Anterior cingulate cortex (tissue), 58 donors: ENCODE data around the gene APH1B.

Experiments
- DNase-seq, 58 donors: peaks; one replicate each; lab custom pipeline; 2025; lab: John Stamatoyannopoulos, UW

The APH1B gene

DNA sequence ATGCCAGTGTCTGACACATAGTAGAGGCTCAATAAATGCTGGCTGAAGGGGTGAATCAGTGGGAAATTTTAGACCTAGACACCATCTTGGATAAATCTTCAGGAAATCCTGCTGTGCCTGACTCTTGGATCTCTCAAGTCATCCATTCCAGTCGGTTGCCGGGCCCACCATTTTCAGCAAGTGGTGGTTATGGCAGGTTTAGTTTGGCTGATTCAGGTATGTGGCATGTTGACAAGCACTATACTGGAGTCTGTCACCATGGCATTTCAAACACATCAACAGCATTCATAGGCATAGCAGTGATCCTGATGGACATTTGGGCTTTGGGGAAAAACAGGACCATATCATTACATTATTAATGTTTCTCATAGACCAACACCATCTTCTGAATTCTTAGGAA is 25.7 kb upstream of the APH1B start:
- DNase-seq = no peak

DNA sequence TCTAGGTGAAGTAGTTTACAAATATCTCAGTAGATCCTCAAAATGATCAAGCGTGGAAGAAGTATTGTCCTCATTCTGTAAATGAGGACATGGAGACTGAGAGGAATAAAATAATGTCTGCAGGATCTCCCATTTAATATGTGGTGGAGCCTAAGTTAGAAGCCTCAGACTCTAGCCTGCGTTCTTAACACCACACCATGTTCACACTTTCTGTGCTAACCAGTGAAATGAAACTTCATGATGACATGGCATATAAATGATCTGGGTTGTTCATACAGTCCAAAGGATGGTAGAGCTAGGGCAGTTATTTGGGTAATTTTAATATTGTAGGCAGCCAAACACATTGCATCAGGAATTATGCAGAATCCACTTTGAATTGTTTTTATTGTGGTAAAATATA is 25.1 kb upstream of the APH1B start:
- no peak for DNase-seq

GRCh38 chr15:63254991-63255390 is 22.4 kb upstream of the APH1B start:
- DNase-seq = no peak

GRCh38 chr15:63255489-63255990 is 21.9 kb upstream of the APH1B start:
- no peak for DNase-seq

DNA sequence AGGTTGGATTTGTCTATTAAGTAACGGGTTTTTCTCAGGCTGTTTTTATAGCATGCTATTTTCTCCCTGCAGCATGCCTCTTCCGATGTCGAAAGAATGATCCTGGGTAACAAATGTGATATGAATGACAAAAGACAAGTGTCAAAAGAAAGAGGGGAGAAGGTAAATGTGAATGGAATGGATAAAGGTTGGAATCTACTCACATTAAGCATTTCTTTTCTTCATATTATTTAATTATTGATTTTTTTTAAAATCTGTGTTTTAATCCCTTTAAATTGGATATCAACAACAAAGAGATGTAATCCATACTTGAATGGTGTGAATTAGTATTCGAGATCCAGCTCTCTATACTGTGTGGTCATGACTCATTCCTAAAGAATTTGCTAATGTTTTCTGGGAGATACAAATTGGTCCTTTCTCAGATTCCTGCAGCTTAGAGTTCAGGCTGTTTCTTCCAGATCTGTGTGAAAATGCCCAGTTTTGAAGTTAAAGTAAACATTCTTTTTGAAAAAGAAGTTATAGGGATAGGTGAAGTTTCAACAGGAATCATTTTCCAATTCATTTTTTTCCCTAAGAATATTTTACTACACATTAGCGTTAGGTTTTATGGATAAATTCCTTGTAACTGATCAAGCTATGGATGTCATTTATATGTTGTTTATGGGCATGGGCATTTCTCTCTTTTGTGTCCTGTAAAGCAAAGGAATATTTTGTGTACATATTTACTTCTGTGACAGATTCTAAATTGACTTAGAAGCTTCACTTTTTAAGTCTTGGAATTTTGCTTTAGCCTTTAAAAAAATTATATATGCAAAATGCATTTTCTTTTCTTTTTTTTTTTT is 20.8 kb upstream of the APH1B start:
- no peak for DNase-seq

- DNase-seq = no peak
Measured at GRCh38 chr15:63258658-63259057, 18.7 kb upstream of the APH1B start.

GRCh38 chr15:63260791-63261190 is 16.6 kb upstream of the APH1B start:
- DNase-seq = no peak

DNA sequence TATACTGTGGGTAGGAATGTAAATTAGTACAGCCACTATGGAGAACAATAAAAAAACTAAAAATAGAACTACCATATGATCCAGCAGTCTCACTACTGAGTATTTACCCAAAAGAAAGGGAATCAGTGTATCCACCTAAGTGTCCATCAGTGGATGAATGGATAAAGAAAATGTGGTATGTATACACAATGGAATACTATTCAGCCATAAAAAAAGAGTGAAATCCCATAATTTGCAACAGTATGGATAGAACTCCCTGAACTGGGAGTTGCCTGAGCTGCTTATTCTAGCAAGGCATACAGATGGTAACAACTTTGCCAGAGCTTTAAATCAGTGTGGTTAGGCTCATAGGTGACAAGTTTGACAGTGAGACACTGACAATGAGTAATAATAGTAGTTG is 16.1 kb upstream of the APH1B start:
- DNase-seq = no peak

- no peak for DNase-seq
Measured at GRCh38 chr15:63263519-63263918, 13.9 kb upstream of the APH1B start.

GRCh38 chr15:63264688-63265293 is 12.6 kb upstream of the APH1B start:
- DNase-seq = no peak

DNA sequence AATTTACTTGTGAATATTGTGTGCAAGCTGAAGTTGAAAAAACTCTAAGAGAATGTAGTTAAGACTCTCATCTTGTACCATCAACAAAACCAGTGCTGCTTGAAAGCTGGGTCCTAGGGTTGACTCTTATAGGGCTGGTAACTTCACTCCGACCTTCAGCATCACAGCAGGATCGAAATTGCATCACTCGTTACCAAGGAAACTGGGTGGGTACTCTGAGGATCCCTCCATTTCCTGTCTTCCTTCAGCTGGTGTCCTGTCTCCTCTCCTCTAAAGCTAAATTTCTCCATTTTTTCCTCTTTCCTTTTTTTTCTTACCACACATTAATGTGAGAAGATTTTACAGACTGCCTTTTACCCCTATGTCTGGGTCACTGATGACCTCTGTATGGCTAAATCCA is 3.0 kb upstream of the APH1B start:
- no peak for DNase-seq

GRCh38 chr15:63276342-63277037 is 915 bp upstream of the APH1B start:
- peak in 1 of 58 donors; percentile 41 for DNase-seq

GRCh38 chr15:63277893-63278456 is 570 bp downstream of the APH1B start:
- DNase-seq = peak in 7 of 58 donors; percentile 5 to 34 (median 8)

GRCh38 chr15:63283126-63283525 is 5.7 kb downstream of the APH1B start:
- no peak for DNase-seq

DNA sequence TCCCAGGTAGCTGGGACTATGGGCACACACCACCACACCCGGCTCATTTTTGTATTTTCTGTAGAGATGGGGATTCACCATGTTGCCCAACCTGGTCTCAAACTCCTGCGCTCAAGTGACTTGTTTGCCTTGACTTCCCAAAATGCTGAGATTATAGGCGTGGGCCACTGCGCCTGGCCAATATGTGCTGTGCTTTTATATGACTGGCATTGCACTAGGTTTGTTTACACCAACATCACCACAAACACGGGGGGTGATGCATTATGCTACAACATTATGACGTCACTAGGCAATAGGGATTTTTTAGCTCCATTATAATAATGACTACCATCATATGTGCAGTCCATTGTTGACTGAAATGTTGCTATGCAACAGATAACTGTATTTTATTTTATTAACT is 6.9 kb downstream of the APH1B start:
- DNase-seq = no peak

GRCh38 chr15:63287109-63287508 is 9.7 kb downstream of the APH1B start:
- no peak for DNase-seq

DNA sequence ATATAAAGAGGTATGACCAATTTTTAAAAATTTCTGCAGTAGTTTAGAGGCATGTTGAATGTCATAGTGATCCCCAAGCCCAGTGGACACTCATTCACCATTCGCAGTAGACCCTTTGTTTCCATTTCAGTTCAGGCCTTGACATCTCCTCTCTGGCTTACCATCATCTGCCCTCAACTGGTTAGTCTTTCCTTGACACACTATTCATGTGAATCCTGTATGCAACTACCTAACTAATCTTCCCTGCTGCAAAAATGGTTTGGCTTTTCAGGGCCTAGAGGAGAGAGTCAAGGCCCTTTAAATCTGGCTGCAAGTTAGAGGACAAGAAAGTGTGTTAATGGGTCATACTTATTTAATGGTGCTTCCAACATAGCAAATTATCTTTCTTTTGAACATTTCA is 10.9 kb downstream of the APH1B start:
- no peak for DNase-seq

- DNase-seq = peak in 2 of 58 donors; percentile 14 to 67
Measured at GRCh38 chr15:63288778-63289378, 11.5 kb downstream of the APH1B start.

DNA sequence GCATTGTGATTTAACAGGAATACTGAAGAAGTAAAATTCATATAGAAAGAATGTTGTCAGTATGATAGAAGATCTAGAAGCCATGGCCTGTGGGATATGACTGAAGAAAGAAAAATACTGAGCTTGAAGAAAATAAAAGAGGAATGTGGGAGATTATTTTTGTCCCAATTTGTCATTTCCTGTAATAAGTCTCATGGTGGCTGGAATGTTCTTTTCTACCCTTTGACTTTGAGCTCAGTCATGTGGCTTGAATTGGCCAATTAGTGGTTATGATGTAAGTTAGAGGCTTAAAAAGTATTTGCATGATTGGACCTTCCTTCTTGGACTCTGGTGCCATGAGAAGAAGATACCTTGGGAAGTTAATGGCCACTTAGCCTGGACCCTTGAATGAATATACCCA is 14.1 kb downstream of the APH1B start:
- no peak for DNase-seq

GRCh38 chr15:63292241-63292640 is 14.8 kb downstream of the APH1B start:
- no peak for DNase-seq

DNA sequence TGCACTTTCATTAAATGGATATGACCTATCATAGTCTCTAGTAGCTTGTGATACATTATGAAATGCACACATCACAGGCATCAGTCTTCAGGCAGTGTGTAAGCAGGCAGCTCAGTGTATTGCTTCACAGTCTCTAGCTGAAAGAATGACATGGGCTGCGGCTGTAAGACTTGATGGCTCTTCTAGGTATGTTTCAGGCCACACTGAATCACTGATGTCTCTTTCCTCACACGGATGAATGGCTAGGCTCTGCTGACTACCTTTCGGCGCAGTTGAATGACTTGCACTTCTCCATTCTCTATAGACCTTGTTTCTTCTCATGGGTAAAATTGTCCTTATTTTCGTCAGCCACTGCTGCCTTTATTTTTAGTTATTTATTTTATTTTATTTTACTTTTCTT is 15.4 kb downstream of the APH1B start:
- no peak for DNase-seq
